ENCODE results near the gene ACAT2. TPM values are rescaled to one million over a fixed set of nuclear protein-coding genes. Genes with fewer than 3 reads are reported as not detected.

The ACAT2 gene
- total RNA-seq, 2 donors from 2014 or later: 10.2 to 22.6 TPM

GRCh38 chr6:159715605-159716004 is 46.2 kb upstream of the ACAT2 start:
- Histone ChIP-seq H3K27ac (peak overlapping the region; percentile 87 to 93), H3K4me3 (peak overlapping the region in 1 of 2 donors; percentile 12), H3K27me3 (replicated peaks; ENCODE audit: insufficient read depth) (no peaks in the 10 kb centered on the region), H3K4me1 (replicated peaks) (peaks cover 3% of the 10 kb centered on the region), H3K9me3 (no peaks in the 10 kb centered on the region), H3K36me3 (no peaks in the 10 kb centered on the region)
- intact Hi-C loops (cut with DNase I): no loop called here
- 100% methylated on average over 3 of the region's 3 CpGs for WGBS
- DNase-seq (ENCODE audit: low spot score): no peak
- TF ChIP-seq POLR2A (IDR thresholded peaks at IDR 0.05) (no peak), POLR2AphosphoS5 (IDR thresholded peaks at IDR 0.05) (no peak)
- TF ChIP-seq, protein P1, sequence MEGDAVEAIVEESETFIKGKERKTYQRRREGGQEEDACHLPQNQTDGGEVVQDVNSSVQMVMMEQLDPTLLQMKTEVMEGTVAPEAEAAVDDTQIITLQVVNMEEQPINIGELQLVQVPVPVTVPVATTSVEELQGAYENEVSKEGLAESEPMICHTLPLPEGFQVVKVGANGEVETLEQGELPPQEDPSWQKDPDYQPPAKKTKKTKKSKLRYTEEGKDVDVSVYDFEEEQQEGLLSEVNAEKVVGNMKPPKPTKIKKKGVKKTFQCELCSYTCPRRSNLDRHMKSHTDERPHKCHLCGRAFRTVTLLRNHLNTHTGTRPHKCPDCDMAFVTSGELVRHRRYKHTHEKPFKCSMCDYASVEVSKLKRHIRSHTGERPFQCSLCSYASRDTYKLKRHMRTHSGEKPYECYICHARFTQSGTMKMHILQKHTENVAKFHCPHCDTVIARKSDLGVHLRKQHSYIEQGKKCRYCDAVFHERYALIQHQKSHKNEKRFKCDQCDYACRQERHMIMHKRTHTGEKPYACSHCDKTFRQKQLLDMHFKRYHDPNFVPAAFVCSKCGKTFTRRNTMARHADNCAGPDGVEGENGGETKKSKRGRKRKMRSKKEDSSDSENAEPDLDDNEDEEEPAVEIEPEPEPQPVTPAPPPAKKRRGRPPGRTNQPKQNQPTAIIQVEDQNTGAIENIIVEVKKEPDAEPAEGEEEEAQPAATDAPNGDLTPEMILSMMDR (IDR thresholded peaks at IDR 0.05): no peak

DNA sequence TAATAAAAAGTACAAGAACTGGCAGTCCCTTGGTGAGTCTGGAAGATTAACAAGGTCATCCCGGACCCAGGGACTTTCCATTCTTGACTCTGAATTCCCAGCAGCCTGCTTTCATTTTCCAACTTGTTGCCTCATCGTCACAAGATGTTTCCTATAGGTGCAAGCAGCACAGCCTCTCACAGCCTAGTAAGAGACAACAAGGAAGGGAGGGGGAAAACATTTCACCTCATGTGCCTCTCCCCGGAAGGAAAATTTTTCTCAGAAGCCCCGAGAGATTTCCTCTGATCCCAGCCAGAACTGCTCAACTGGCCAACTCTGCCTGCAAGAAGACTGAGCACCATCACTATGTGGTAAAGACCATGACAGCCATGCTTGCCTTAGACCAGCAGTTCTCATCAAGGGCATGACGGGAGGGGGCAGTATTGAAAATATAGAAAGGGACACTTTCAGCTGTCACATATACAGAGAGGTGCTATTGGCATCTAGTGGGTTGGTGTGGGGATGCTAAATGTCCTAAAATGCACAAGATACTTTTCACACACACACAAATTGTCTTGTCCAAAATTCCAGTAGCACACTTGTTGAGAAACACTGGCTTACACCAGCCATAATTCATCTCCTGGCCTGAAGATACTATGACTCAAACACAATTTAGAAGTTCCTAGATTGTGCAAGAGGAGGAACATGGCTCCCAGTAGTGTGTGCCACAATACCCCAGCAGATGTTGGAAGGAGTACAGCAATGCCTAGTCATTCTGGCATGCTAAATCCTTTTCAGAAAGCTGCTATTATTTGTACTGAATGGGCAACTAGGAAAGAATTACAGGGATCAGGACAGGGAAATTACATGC is 45.4 kb upstream of the ACAT2 start:
- intact Hi-C loops (cut with DNase I): no loop called here
- no peaks in the 10 kb centered on the region for H3K36me3 ChIP-seq
- peak; percentile 84 for DNase-seq (ENCODE audit: low spot score)

GRCh38 chr6:159718634-159719033 is 43.2 kb upstream of the ACAT2 start:
- intact Hi-C loops (cut with DNase I): no loop called here
- no peaks in the 10 kb centered on the region for H3K9me3 ChIP-seq
- TF ChIP-seq, protein P1 (IDR thresholded peaks at IDR 0.05): no peak
- TF ChIP-seq POLR2AphosphoS5 (IDR thresholded peaks at IDR 0.05) (no peak), POLR2A (IDR thresholded peaks at IDR 0.05) (no peak)
- no peak for DNase-seq (ENCODE audit: low spot score)
- 72% methylated on average over 3 of the region's 3 CpGs for WGBS
- H3K27me3 ChIP-seq (replicated peaks; ENCODE audit: insufficient read depth): no peaks in the 10 kb centered on the region
- H3K4me1 ChIP-seq (replicated peaks): peaks cover 3% of the 10 kb centered on the region
- peak overlapping the region in 1 of 2 donors; percentile 93 for H3K27ac ChIP-seq
- H3K36me3 ChIP-seq: no peaks in the 10 kb centered on the region
- no peak overlapping the region for H3K4me3 ChIP-seq

More for the DNA sequence above, 45.4 kb upstream of the ACAT2 start:
- peaks cover 3% of the 10 kb centered on the region for H3K4me1 ChIP-seq (replicated peaks)
- peak overlapping the region; percentile 87 to 93 for H3K27ac ChIP-seq
- no peaks in the 10 kb centered on the region for H3K27me3 ChIP-seq (replicated peaks; ENCODE audit: insufficient read depth)
- 32% methylated on average over 5 of the region's 5 CpGs for WGBS
- no peaks in the 10 kb centered on the region for H3K9me3 ChIP-seq
- H3K4me3 ChIP-seq: peak overlapping the region; percentile 8 to 12
- TF ChIP-seq POLR2A (IDR thresholded peaks at IDR 0.05): no peak
- TF ChIP-seq, protein P1 (IDR thresholded peaks at IDR 0.05): no peak
- peak; percentile 94 for TF ChIP-seq POLR2AphosphoS5 (IDR thresholded peaks at IDR 0.05)

GRCh38 chr6:159719287-159719686 is 42.6 kb upstream of the ACAT2 start:
- no peak for DNase-seq (ENCODE audit: low spot score)
- H3K36me3 ChIP-seq: no peaks in the 10 kb centered on the region
- no peaks in the 10 kb centered on the region for H3K9me3 ChIP-seq
- intact Hi-C loops (cut with DNase I): no loop called here
- TF ChIP-seq, protein P1 (IDR thresholded peaks at IDR 0.05): no peak
- TF ChIP-seq POLR2A (IDR thresholded peaks at IDR 0.05) (no peak), POLR2AphosphoS5 (IDR thresholded peaks at IDR 0.05) (no peak)
- no peaks in the 10 kb centered on the region for H3K27me3 ChIP-seq (replicated peaks; ENCODE audit: insufficient read depth)
- 98% methylated on average over 7 of the region's 7 CpGs for WGBS
- peak overlapping the region in 1 of 2 donors; percentile 93 for H3K27ac ChIP-seq
- H3K4me3 ChIP-seq: no peak overlapping the region
- H3K4me1 ChIP-seq (replicated peaks): peaks cover 3% of the 10 kb centered on the region
